ENCODE measurements around the gene ETS1.

DNA sequence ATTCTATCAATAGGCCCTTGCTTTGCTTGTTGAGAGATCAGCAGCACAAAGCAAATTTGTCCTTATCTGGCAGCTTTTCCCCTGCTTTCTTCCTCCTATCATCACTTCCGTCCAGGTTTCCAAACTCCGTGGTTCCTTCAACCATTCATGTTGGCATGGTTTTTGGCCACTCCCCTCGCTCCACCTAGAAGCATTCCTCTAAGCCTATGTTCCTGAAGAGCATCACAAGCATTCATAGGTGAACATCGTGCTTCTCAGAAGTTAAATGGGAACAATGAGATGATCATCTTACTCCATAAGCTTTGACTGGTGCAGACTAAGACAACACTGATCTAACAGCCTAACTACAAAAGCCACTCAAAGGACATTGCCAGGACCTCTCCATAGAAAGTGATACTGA, 86.3 kb downstream of the ETS1 start:
- no peak for TF ChIP-seq FOXK2 (IDR thresholded peaks at IDR 0.05)
- no peak for TF ChIP-seq BHLHE40 (IDR thresholded peaks at IDR 0.05; ENCODE audit: borderline replicate concordance)
- TF ChIP-seq, protein P1, sequence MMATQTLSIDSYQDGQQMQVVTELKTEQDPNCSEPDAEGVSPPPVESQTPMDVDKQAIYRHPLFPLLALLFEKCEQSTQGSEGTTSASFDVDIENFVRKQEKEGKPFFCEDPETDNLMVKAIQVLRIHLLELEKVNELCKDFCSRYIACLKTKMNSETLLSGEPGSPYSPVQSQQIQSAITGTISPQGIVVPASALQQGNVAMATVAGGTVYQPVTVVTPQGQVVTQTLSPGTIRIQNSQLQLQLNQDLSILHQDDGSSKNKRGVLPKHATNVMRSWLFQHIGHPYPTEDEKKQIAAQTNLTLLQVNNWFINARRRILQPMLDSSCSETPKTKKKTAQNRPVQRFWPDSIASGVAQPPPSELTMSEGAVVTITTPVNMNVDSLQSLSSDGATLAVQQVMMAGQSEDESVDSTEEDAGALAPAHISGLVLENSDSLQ (IDR thresholded peaks at IDR 0.05): no peak
- TF ChIP-seq FOXM1 (IDR thresholded peaks at IDR 0.05; ENCODE audit: borderline replicate concordance): no peak
- no peak for TF ChIP-seq FOXA1 (IDR thresholded peaks at IDR 0.05)

Measured in HEK293T (cell line).